Activated T-cell treated with anti-CD3 and anti-CD28 coated beads for 24 hours (primary cell): ENCODE results near the gene TCEANC2.

Experiments
- DNase-seq: peaks from one replicate; pipeline ENCODE4 v3.0.0-alpha.2; 2020; ENCODE audit warnings: low read depth

The TCEANC2 gene

GRCh38 chr1:54136269-54136896 is 83.0 kb downstream of the TCEANC2 start:
- DNase-seq = no peak

DNA sequence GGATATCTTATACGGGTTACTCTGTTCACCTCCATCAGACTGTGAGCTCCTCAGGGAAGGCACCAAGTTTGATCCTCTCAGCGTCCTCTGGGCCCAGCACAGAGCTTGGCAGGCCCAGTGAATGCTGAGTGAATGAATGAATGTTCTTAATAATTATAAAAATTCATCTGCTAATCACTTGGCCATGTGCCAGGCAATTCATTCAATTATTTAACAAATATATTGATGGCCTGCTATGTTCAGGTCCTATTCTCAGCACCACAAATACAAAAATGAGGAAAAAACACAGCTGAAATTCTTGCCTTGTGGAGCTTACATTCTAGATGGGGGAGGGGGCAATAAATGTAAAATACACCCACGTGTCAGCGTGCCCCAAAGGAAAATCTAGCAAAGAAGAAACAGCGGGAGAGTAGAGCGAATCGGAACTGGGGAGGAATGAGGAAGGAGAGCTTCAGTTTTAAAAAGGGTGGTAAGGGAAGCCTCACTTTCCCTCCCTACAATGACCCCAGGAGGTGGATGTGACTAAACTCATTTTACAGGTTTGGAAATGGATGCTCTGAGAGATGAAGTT is 83.6 kb downstream of the TCEANC2 start:
- no peak for DNase-seq

DNA sequence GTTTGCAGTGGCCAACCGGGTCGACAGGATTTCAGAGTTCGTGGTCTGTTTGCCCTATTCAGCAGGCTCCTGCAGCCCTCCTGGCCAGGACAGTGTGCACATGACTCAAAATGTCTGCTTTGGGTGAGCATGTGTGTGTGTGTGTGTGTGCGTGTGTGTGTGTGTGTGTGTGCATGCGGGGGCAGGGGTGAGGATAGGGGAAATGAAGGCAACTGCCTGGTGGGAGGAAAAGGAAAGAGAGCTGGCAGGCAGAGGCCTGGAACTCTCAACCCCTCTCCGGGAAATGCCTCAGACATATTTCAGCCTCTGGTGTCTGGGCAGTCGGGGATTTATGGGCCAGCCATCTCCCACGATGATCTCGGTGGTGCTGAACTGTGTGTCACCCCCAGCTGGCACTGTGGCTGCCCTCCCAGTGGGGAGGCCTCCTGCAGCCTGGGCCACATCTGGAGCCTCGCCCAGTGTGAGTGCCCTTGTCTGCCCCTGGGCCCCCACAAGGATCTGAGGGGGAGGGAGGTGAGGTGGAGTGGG is 84.2 kb downstream of the TCEANC2 start:
- no peak for DNase-seq

DNA sequence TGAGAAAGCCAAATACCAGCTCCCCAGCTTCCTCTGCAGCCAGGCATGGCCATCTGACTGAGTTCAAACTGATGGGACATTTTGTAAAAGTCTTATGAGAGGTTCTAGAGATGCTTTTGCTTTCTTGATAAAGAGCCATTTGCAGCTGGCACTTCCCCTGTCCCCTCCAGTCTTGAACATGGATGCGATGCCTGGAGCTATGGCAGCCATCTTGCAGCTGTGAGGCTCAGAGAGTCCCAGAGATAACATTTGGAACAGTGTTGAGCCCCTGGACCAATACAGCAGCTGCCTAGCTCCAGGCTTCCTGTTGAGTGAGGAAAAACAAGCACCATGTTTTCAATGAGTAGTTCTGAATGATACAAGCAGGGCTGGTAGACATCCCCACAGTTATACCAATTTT is 85.6 kb downstream of the TCEANC2 start:
- no peak for DNase-seq

GRCh38 chr1:54139711-54140110 is 86.3 kb downstream of the TCEANC2 start:
- no peak for DNase-seq

GRCh38 chr1:54142146-54142900 is 88.9 kb downstream of the TCEANC2 start:
- DNase-seq = no peak

DNA sequence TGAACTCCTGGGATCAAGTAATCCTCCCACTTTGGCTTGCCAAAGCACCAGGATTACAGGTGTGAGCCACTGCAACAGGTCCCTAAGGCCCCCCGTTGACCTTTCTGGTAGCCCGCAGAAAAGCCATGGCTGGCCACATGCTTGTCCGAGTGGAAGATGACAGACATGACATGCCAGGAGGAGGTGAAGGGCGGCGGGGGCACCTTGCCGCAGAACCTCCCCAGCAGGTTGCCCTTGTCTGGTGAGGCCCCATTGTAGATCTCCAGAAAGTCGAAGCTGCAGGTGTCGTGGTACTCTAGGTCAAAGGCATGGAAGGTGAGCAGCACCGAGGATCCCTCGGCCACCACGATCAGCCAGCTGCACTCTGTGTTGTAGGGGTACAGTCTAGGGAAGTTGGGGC is 91.0 kb downstream of the TCEANC2 start:
- no peak for DNase-seq

DNA sequence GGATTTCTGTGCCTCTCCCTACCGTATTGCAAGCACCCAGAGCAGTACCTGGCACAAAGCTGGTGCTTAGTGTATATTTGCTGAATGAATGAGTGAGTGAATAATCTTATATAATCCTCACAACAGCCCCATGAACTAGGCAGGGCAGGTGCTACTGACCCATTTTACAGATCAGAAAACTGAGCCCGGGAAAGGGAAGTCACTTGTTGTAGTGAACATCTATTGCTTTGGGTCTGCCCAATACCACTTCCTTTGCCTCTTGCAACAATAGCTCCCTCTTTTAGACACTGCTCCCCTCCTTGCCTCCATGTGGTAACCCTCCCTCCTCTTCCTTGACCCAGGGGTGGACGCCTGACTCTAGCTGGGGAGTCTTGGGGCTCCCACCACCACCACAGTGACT is 96.3 kb downstream of the TCEANC2 start:
- no peak for DNase-seq

DNA sequence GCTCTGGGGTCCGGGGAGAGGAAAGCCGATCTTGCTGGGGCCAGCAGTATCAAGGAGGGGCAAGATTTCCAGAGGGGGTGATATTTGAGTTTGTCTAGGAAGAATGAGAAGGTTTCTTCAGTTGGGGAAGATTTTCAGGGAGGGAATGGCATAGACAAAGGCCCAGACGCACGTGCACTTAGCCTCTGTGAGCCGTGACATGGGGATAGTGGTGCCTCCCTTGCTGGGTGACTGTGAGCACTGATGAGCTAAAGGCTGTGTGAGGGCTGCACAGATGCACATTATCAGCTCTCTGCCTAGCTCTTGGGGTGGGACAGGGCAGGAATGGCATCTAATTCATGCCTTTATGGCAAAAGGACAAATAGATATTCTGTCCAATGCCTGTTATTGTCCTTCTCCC is 97.6 kb downstream of the TCEANC2 start:
- no peak for DNase-seq

DNA sequence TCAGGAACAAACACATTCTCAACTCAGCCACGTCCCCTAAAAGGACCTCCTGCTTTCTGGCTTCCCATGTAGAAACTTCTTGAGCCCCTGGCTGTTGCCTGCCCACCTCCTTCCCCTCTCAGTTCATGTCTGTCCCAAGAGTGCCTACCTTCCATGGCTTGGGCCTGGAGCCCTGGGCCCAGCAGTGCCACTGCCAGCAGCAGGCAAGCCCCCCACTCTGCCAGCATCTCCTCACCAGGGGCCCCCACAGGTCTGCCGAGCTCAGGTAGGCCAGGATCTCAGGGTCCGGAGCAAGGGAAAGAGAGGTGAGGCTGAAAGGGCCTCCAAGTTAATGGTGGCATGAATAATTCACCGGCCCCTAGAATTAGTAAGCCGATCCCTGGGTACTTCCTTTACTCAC is 99.3 kb downstream of the TCEANC2 start, which contains the start of gene CDCP2:
Gene CDCP2 (minus strand): TSS at position 305 of the 400 bp plus-strand sequence. CDS start 78 bp downstream, at position 227.
- no peak for DNase-seq

- DNase-seq = no peak
Measured at GRCh38 chr1:54153535-54154439, 100.4 kb downstream of the TCEANC2 start.
